ENCODE measurements around the gene SEBOX. TPM values are rescaled to one million over a fixed set of nuclear protein-coding genes. Genes with fewer than 3 reads are reported as not detected.
A peak's percentile ranks its signal among the peaks of the same experiment; 100 is the strongest.

The SEBOX gene
- total and polyA plus RNA-seq, 3 donors from 2014 or later, result not detected

DNA sequence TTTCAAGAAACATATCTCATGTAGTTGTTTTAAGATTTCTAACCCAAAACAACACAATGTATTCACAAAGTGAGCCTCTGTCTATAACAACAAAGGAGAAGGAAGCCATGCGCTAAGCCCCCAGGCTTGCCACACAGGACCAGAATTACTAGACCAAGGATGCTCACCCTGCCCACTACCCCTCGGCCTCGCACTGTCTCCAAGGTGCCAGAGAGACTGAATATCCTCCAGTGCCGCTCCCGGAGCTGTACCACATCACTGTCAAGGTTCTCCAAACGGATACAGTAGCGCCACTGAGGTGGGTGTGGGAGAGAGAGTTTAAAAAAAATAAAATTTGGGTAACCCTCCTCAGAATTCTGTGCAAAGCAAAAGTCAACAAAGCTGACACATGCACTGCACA is 14.7 kb downstream of the SEBOX start:
- peaks cover 25% of the 10 kb centered on the region for H3K4me1 ChIP-seq
- H3K27me3 ChIP-seq, result no peaks in the 10 kb centered on the region
- 90 to 91% methylated on average over 7 of the region's 7 CpGs for WGBS, 2 donors
- no peak for DNase-seq
- no peak overlapping the region for H3K27ac ChIP-seq
- TF ChIP-seq, protein P1, sequence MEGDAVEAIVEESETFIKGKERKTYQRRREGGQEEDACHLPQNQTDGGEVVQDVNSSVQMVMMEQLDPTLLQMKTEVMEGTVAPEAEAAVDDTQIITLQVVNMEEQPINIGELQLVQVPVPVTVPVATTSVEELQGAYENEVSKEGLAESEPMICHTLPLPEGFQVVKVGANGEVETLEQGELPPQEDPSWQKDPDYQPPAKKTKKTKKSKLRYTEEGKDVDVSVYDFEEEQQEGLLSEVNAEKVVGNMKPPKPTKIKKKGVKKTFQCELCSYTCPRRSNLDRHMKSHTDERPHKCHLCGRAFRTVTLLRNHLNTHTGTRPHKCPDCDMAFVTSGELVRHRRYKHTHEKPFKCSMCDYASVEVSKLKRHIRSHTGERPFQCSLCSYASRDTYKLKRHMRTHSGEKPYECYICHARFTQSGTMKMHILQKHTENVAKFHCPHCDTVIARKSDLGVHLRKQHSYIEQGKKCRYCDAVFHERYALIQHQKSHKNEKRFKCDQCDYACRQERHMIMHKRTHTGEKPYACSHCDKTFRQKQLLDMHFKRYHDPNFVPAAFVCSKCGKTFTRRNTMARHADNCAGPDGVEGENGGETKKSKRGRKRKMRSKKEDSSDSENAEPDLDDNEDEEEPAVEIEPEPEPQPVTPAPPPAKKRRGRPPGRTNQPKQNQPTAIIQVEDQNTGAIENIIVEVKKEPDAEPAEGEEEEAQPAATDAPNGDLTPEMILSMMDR (IDR thresholded peaks at IDR 0.05), result no peak
- TF ChIP-seq POLR2A (IDR thresholded peaks at IDR 0.05), result no peak
- H3K36me3 ChIP-seq (ENCODE audit: low read depth, missing control alignments), result no peaks in the 10 kb centered on the region
- H3K9me3 ChIP-seq, result no peaks in the 10 kb centered on the region
- intact Hi-C loops (cut with DNase I; ENCODE audit: low total_unique reads), result no loop called here
- no peak overlapping the region for H3K4me3 ChIP-seq

DNA sequence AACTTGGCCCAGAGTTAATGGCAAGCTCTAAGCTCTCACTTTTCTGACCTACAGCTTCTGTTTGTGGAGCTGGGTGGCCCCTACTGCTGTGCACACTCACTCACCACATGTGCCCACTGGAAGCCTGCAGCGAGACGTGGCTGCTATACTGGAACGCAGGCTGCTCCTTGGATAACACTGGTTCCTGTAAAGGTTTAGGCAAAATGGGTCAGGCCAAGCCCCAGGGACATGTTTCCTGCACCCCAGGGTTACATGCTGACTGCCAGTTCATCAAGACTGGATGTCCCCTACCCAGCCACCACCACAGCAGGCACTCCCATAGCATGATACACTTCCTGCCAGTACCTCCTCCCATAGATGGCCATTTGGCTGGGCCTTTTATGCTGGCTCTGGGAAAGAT is 16.0 kb downstream of the SEBOX start:
- DNase-seq, result no peak
- peaks cover 25% of the 10 kb centered on the region for H3K4me1 ChIP-seq
- no peaks in the 10 kb centered on the region for H3K36me3 ChIP-seq (ENCODE audit: low read depth, missing control alignments)
- intact Hi-C loops (cut with DNase I; ENCODE audit: low total_unique reads), result no loop called here
- H3K27ac ChIP-seq, result no peak overlapping the region
- no peak for TF ChIP-seq POLR2A (IDR thresholded peaks at IDR 0.05)
- TF ChIP-seq, protein P1 (IDR thresholded peaks at IDR 0.05), result no peak
- 60 to 83% methylated on average over 3 of the region's 3 CpGs for WGBS, 2 donors
- H3K4me3 ChIP-seq, result no peak overlapping the region
- no peaks in the 10 kb centered on the region for H3K9me3 ChIP-seq
- no peaks in the 10 kb centered on the region for H3K27me3 ChIP-seq

DNA sequence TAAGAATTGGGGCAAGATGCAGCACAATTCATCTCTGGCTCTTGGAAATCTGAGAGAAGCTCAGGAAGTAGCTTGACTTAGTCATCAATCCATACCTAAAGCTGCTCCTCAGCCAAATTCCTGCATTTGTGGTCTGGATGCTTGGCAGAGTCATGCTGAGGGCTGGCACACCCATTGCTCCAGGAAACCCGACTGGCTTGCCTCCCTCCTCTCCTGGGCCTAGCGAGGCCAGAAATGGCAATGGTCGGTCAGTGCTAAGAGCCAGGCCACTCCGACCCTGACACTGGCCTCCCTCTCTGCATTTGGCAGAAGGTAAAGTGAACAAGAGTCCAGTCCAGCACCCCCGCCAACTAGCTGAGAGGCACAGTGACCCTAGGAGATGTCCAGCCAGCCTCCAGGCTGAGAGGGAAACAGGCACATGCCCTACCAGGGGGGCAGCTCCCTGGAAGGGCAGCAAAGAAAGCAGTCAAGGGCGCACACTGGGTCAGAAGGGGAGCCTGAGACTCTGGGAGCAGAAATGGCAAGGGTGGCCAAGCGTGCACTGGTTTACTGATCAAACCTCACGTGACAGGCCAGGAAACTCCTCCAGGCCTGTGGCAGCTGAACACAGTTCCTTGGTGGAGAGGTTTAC is 17.6 kb downstream of the SEBOX start:
- Histone ChIP-seq H3K4me3 (no peak overlapping the region), H3K9me3 (no peaks in the 10 kb centered on the region), H3K27ac (peak overlapping the region; percentile 15 to 47), H3K4me1 (peaks cover 25% of the 10 kb centered on the region), H3K36me3 (ENCODE audit: low read depth, missing control alignments) (no peaks in the 10 kb centered on the region), H3K27me3 (no peaks in the 10 kb centered on the region)
- WGBS, 2 donors, result 59 to 70% methylated on average over 6 to 8 of the region's 8 CpGs
- intact Hi-C loops (cut with DNase I; ENCODE audit: low total_unique reads), result no loop called here
- TF ChIP-seq, protein P1 (IDR thresholded peaks at IDR 0.05), result no peak
- TF ChIP-seq POLR2A (IDR thresholded peaks at IDR 0.05), result no peak
- DNase-seq, result peak; percentile 44

DNA sequence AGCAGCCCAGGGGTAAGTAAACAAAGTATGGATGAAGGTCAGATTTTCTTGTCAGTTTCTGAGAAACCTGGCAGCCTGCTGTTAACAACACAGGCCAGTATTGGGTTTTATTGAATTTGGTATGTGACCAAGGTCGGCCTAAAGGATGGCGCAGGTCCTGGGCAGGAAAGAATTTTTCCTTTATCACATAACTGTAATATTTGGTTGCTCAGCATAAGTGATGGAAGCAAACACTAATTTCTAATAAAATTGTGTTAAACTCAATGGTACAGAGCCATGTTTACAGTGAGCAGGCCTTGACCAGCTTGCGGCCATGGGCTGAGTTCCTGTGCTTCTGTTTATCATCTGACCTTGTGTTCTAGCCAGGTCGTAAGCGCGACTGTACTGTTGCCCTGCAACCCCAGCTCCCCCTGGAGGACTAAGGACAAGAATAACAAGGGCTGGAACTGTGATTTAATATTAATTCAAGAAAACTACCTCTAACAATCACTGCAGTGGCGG is 18.2 kb downstream of the SEBOX start:
- DNase-seq, result peak; percentile 81
- 38 to 58% methylated on average over 7 of the region's 7 CpGs for WGBS, 2 donors
- intact Hi-C loops (cut with DNase I; ENCODE audit: low total_unique reads), result no loop called here
- H3K9me3 ChIP-seq, result no peaks in the 10 kb centered on the region
- no peaks in the 10 kb centered on the region for H3K27me3 ChIP-seq
- TF ChIP-seq POLR2A (IDR thresholded peaks at IDR 0.05), result no peak
- TF ChIP-seq, protein P1 (IDR thresholded peaks at IDR 0.05), result peak; percentile 27 to 54 (median 32)
- no peak overlapping the region for H3K4me3 ChIP-seq
- peaks cover 25% of the 10 kb centered on the region for H3K4me1 ChIP-seq
- peak overlapping the region; percentile 39 to 47 for H3K27ac ChIP-seq
- no peaks in the 10 kb centered on the region for H3K36me3 ChIP-seq (ENCODE audit: low read depth, missing control alignments)

DNA sequence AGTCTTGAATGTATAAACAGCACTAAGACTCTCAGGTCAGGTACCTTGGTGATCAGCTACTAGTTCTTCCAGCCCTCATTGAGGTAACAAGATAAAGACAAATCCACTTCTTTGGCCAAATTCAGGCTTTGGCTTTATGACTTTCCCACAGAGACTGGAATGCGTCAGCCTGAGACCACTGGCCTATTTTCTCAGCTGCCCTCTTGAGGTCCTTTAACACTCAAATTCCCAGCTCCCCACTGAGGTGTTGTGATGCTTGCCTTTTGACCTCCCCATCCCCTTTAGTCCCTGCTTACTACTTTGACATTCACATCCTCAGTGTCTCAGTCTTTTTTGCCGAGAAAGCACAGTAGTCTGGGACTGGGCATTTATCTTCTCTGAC is 18.8 kb downstream of the SEBOX start:
- Histone ChIP-seq H3K36me3 (ENCODE audit: low read depth, missing control alignments) (no peaks in the 10 kb centered on the region), H3K4me3 (no peak overlapping the region), H3K9me3 (no peaks in the 10 kb centered on the region), H3K27ac (peak overlapping the region; percentile 39 to 47), H3K27me3 (no peaks in the 10 kb centered on the region), H3K4me1 (peaks cover 25% of the 10 kb centered on the region)
- WGBS, 2 donors, result 66 to 84% methylated on average over 2 of the region's 2 CpGs
- DNase-seq, result no peak
- TF ChIP-seq, protein P1 (IDR thresholded peaks at IDR 0.05), result no peak
- no peak for TF ChIP-seq POLR2A (IDR thresholded peaks at IDR 0.05)
- intact Hi-C loops (cut with DNase I; ENCODE audit: low total_unique reads), result no loop called here

All from testis (tissue), 3 donors.